ENCODE measurements around the gene TUBB2A.

The TUBB2A gene

GRCh38 chr6:3118353-3119039 lies 38.8 kb downstream of the TUBB2A start, which contains the start of gene BPHL:
Gene BPHL (plus strand): TSS chr6:3118711. CDS start chr6:3118741, 30 bp downstream.
- DNase-seq (ENCODE audit: low read depth): peak; percentile 86

GRCh38 chr6:3117912-3118352 lies 39.4 kb downstream of the TUBB2A start:
- DNase-seq (ENCODE audit: low read depth): no peak

- DNase-seq (ENCODE audit: low read depth): no peak
These were observed 43.0 kb downstream of the TUBB2A start for GRCh38 chr6:3114377-3114776.

DNA sequence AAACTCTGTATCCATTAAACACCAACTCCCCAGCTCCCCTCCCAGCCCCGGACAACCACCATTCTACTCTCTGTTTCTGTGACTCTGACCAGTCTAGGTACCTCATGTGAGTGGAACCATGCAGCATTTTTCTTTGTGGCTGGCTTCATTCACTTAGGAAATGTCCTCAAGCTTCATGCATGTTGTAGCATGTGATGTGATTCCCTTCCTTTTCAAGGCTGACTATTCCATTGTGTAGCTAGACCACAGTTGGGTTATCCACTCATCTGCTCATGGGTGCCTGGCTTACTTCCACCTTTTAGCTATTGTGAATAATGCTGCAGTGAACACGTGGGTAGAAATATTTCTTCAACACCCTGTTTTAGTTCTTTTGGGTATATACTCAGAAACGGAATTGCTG lies 47.6 kb downstream of the TUBB2A start:
- no peak for DNase-seq (ENCODE audit: low read depth)

GRCh38 chr6:3108746-3109414 lies 48.5 kb downstream of the TUBB2A start:
- no peak for DNase-seq (ENCODE audit: low read depth)

Data from GM04504 (cell line).